GM13976 (cell line): Measurements from ENCODE around the gene TACC2.
"Not testable (repeated sequence)": the region's sequence is repeated elsewhere in the genome, so short reads cannot be mapped to it uniquely, and the experiment has no call there.

Experiments used
- DNase-seq: peaks from one replicate; pipeline ENCODE4 v3.0.0; 2012; ENCODE audit warnings: low spot score
- in situ Hi-C: fragments of 300-500 bp; cut with MboI; formaldehyde crosslinking; loops from one replicate; pipeline ENCODE4 v1.12.0; 2022; ENCODE audit warnings: low sequenced_read_pairs, mixed read lengths, inconsistent platforms; ENCODE audit not compliant: unreplicated experiment
- TF ChIP-seq, protein P1 (sequence below): IDR thresholded peaks from 2 replicates; pipeline ENCODE4 v1.5.1; 2012; ENCODE audit warnings: borderline replicate concordance, mild to moderate bottlenecking; ENCODE audit not compliant: insufficient read depth; ENCODE audit errors: extremely low read depth, missing control alignments, control extremely low read depth

TACC2 gene

DNA sequence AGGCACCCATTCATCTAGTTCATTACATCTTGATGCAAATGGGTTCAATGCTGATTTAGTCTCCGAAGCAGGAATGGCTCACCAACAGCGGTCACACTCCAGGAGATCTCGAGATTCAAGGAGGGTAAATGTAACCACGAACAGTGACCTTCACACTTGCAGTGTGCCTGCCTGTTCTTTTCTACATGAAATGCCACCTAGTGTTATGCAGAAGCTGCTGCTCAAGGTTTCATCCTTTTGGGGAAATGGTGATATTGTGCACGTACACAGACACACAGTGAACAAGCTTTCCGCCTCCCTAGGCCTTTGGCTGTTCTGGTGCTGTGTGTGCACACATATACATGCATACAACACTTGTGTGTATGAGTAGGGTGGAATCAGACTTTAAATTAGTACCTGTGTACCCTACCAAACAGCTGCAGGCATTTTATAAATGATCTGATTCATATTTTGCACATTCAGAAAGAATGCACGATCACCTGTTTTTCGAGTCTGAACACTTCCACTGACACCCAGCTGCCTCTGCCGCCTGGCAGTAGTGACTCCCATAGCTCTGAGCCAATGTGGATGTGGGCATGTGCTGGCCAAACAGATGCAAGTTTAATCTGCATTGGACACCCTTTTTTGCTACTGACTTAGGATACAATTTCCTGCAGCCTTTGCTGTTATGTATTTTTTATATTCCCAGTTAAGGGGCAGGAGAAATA lies 100.5 kb downstream of the TACC2 start:
- in situ Hi-C loops = no loop called here
- TF ChIP-seq, protein P1, sequence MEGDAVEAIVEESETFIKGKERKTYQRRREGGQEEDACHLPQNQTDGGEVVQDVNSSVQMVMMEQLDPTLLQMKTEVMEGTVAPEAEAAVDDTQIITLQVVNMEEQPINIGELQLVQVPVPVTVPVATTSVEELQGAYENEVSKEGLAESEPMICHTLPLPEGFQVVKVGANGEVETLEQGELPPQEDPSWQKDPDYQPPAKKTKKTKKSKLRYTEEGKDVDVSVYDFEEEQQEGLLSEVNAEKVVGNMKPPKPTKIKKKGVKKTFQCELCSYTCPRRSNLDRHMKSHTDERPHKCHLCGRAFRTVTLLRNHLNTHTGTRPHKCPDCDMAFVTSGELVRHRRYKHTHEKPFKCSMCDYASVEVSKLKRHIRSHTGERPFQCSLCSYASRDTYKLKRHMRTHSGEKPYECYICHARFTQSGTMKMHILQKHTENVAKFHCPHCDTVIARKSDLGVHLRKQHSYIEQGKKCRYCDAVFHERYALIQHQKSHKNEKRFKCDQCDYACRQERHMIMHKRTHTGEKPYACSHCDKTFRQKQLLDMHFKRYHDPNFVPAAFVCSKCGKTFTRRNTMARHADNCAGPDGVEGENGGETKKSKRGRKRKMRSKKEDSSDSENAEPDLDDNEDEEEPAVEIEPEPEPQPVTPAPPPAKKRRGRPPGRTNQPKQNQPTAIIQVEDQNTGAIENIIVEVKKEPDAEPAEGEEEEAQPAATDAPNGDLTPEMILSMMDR = no peak
- DNase-seq = no peak

DNA sequence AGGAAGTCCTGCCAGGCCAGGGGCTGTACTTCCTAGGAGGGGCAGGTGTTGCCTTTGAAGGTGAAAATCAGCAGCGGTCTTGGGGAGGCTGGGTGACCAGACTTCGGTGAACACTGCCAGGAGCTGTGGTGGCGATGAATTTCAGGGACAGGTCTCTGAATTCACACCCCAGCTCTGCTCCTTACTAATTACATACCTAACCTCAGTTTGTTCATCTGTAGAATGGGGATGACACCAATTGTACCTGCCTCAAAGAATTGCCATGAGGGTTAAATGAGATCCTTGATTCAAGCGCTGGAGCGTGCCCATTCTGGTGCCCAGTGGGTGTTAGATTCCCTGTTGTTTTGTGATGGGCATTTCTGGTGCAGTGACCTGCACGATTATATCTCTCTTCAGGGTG lies 102.8 kb downstream of the TACC2 start:
- TF ChIP-seq, protein P1 = no peak
- in situ Hi-C loops = no loop called here

GRCh38 chr10:122093076-122093475 lies 104.1 kb downstream of the TACC2 start:
- TF ChIP-seq, protein P1 = no peak
- in situ Hi-C loops = no loop called here
- DNase-seq = no peak

More for the DNA sequence above, 102.8 kb downstream of the TACC2 start:
- no peak for DNase-seq

DNA sequence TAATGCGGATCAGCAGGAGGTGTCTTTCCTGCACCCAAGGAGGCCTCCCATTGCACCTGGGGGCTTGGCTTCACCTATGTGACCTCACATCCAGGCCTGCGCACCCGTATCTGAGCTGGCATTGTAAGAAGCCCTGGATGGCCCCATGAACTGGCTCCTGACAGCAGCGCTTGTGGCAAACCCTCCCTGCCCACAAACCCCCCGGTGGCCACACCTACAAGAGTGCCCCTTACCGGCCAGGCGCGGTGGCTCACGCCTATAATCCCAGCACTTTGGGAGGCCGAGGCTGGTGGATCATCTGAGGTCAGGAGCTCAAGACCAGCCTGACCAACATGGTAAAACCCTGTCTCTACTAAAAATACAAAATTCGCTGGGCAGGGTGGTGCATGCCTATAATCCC lies 107.2 kb downstream of the TACC2 start:
- in situ Hi-C loops = not testable (repeated sequence)

GRCh38 chr10:122096705-122097104 lies 107.7 kb downstream of the TACC2 start:
- no peak for DNase-seq
- TF ChIP-seq, protein P1 = no peak
- in situ Hi-C loops = no loop called here

More for the DNA sequence above, 107.2 kb downstream of the TACC2 start:
- DNase-seq = not testable (repeated sequence)

DNA sequence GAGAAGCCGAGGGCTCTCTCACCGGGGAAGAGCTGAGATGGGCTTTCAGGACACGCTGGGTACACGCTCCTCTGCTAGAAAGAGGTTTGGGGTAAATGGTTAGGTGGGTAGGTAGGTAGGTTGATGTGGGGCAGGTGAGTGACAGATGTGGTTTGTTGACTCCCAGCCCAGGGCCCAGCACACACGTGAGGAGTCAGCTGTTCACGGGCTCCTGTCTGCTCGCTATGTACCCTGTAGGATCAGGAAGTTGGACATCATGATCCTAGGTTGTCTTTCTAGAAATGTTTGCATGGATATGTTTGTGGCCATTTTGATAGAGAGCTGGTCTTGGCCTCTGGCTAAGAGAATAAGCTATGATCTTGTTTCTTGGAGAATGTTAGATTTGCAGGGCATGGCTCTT lies 109.0 kb downstream of the TACC2 start:
- in situ Hi-C loops = no loop called here
- TF ChIP-seq, protein P1 = no peak
- DNase-seq = no peak

DNA sequence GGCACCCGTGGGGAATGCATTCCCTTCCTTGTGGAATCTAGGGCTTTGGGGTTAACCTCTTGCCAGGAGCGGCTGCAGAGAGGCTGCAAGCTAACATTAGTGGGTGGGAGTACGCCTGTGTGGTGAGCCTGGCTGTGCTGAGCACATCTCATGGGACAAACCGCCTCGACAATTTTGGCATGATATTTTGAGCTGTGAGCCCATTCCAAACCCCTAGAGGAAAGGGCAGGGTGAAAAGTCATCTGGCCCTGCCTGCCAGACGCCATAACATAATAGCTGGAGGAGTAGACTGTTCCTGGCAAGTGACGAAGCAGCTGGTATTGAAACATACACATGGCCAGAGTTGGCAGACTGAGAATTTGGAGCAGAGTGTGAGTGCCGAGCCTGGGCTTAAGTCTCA lies 110.0 kb downstream of the TACC2 start:
- DNase-seq = no peak
- TF ChIP-seq, protein P1 = no peak
- in situ Hi-C loops = no loop called here
